Measurements from ENCODE around the gene VEGFA.

VEGFA gene

GRCh38 chr6:43825187-43826115 is 55.4 kb downstream of the VEGFA start:
- Histone ChIP-seq H3K36me3 (ENCODE audit: insufficient read depth) (no peaks in the 10 kb centered on the region), H2AFZ (ENCODE audit: low read depth) (no peak overlapping the region), H3K4me3 (IDR thresholded peaks at IDR 0.05; ENCODE audit: insufficient read depth, low read depth, low read length) (no peak overlapping the region), H3K9ac (no peak overlapping the region), H3K27ac (no peak overlapping the region), H4K20me1 (ENCODE audit: insufficient read depth) (no peaks in the 10 kb centered on the region), H3K4me2 (no peak overlapping the region), H3K4me1 (ENCODE audit: low read depth, poor library complexity, severe bottlenecking) (no peaks in the 10 kb centered on the region), H3K79me2 (ENCODE audit: insufficient read depth, low read depth) (no peaks in the 10 kb centered on the region), H3K27me3 (ENCODE audit: insufficient read depth, low read depth) (no peaks in the 10 kb centered on the region)
- TF ChIP-seq, protein P1, sequence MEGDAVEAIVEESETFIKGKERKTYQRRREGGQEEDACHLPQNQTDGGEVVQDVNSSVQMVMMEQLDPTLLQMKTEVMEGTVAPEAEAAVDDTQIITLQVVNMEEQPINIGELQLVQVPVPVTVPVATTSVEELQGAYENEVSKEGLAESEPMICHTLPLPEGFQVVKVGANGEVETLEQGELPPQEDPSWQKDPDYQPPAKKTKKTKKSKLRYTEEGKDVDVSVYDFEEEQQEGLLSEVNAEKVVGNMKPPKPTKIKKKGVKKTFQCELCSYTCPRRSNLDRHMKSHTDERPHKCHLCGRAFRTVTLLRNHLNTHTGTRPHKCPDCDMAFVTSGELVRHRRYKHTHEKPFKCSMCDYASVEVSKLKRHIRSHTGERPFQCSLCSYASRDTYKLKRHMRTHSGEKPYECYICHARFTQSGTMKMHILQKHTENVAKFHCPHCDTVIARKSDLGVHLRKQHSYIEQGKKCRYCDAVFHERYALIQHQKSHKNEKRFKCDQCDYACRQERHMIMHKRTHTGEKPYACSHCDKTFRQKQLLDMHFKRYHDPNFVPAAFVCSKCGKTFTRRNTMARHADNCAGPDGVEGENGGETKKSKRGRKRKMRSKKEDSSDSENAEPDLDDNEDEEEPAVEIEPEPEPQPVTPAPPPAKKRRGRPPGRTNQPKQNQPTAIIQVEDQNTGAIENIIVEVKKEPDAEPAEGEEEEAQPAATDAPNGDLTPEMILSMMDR (conservative IDR thresholded peaks at IDR 0.05; ENCODE audit: low read depth, low read length), result no peak

- Histone ChIP-seq H3K27me3 (ENCODE audit: insufficient read depth, low read depth) (no peaks in the 10 kb centered on the region), H2AFZ (ENCODE audit: low read depth) (no peak overlapping the region), H3K4me2 (no peak overlapping the region)
Observed at GRCh38 chr6:43826730-43827129, 56.7 kb downstream of the VEGFA start.

DNA sequence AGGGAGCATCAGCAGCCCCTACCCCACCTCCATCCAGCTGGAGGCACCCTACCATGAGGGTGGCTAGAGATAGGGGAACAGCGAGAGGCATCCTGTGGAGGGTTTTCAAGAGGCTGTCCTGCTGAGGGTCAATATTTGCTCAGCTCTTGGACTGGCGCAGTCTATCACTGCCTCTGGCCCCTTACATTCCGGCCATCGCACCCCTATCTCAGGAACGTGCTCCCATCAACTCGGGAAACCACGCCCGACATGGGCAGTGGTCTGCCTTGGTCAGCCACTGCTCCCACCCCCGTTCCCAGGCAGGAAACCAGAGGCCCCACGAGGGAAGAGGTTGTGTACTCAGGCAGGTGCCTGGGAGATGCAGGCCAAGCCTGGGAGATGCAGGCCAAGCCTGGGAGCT is 57.9 kb downstream of the VEGFA start:
- Histone ChIP-seq H4K20me1 (ENCODE audit: insufficient read depth) (no peaks in the 10 kb centered on the region), H3K4me3 (IDR thresholded peaks at IDR 0.05; ENCODE audit: insufficient read depth, low read depth, low read length) (no peak overlapping the region), H2AFZ (ENCODE audit: low read depth) (no peak overlapping the region), H3K79me2 (ENCODE audit: insufficient read depth, low read depth) (no peaks in the 10 kb centered on the region), H3K9ac (no peak overlapping the region), H3K27ac (no peak overlapping the region), H3K4me2 (no peak overlapping the region), H3K36me3 (ENCODE audit: insufficient read depth) (no peaks in the 10 kb centered on the region), H3K27me3 (ENCODE audit: insufficient read depth, low read depth) (no peaks in the 10 kb centered on the region), H3K4me1 (ENCODE audit: low read depth, poor library complexity, severe bottlenecking) (no peaks in the 10 kb centered on the region)
- TF ChIP-seq, protein P1 (conservative IDR thresholded peaks at IDR 0.05; ENCODE audit: low read depth, low read length), result no peak

More at GRCh38 chr6:43826730-43827129, 56.7 kb downstream of the VEGFA start:
- Histone ChIP-seq H3K4me1 (ENCODE audit: low read depth, poor library complexity, severe bottlenecking) (no peaks in the 10 kb centered on the region), H3K36me3 (ENCODE audit: insufficient read depth) (no peaks in the 10 kb centered on the region), H3K4me3 (IDR thresholded peaks at IDR 0.05; ENCODE audit: insufficient read depth, low read depth, low read length) (no peak overlapping the region), H3K9ac (no peak overlapping the region), H4K20me1 (ENCODE audit: insufficient read depth) (no peaks in the 10 kb centered on the region), H3K79me2 (ENCODE audit: insufficient read depth, low read depth) (no peaks in the 10 kb centered on the region), H3K27ac (no peak overlapping the region)
- TF ChIP-seq, protein P1 (conservative IDR thresholded peaks at IDR 0.05; ENCODE audit: low read depth, low read length), result no peak

GRCh38 chr6:43828711-43829110 is 58.7 kb downstream of the VEGFA start:
- Histone ChIP-seq H3K4me1 (ENCODE audit: low read depth, poor library complexity, severe bottlenecking) (no peaks in the 10 kb centered on the region), H3K36me3 (ENCODE audit: insufficient read depth) (no peaks in the 10 kb centered on the region), H3K79me2 (ENCODE audit: insufficient read depth, low read depth) (no peaks in the 10 kb centered on the region), H4K20me1 (ENCODE audit: insufficient read depth) (no peaks in the 10 kb centered on the region), H3K27me3 (ENCODE audit: insufficient read depth, low read depth) (no peaks in the 10 kb centered on the region), H2AFZ (ENCODE audit: low read depth) (no peak overlapping the region), H3K27ac (no peak overlapping the region), H3K9ac (no peak overlapping the region), H3K4me2 (no peak overlapping the region), H3K4me3 (IDR thresholded peaks at IDR 0.05; ENCODE audit: insufficient read depth, low read depth, low read length) (no peak overlapping the region)
- TF ChIP-seq, protein P1 (conservative IDR thresholded peaks at IDR 0.05; ENCODE audit: low read depth, low read length), result no peak
